HCT116 (cell line): Measurements from ENCODE around the gene SORCS2. TPM values are rescaled to one million over a fixed set of nuclear protein-coding genes. Genes with fewer than 3 reads are reported as not detected.

Experiments
- ATAC-seq: fragments of 200-7000 bp; cut with Tn5 transposase; 2 replicates; pipeline ENCODE4 v1.9.1; 2020; ENCODE audit warnings: mild to moderate bottlenecking, moderate library complexity
- BruUV-seq: library from RNA; stranded (reverse); fragments of 400-500 nt; replicated peaks from 2 replicates; lab custom pipeline; 2021; lab: Mats Ljungman, UMichigan
- CTCF ChIA-PET: fragments of 300-600 bp; sonication (Branson Sonifier 250); formaldehyde crosslinking; loops from one replicate; lab custom pipeline; 2021; ENCODE audit warnings: antibody characterized with exemption; lab: Charles Lee
- POLR2A ChIA-PET: fragments of 300-600, 350-600 bp; sonication (Branson Sonifier 250); formaldehyde crosslinking; loops from one replicate; lab custom pipeline; 2021; ENCODE audit warnings: antibody characterized with exemption; lab: Charles Lee
- RAD21 ChIA-PET, 2 experiments: fragments of 300-600 bp; sonication (Branson Sonifier 250); formaldehyde crosslinking; loops; one replicate each; lab custom pipeline; 2023; ENCODE audit warnings: low total read pairs in 2 of 2; ENCODE audit not compliant: uncharacterized antibody in 2 of 2, unreplicated experiment in 2 of 2, low non-redundant PET in 1 of 2; lab: Charles Lee
- DNase-seq: peaks from one replicate; pipeline ENCODE4 v3.0.0-alpha.2; 2010; ENCODE audit warnings: low read depth, low spot score
- H2AFZ ChIP-seq: fragments of 200-600 bp; shearing (Covaris generic), sonication (generic); 2 replicates; pipeline ENCODE4 v1.6.1; 2017; ENCODE audit warnings: low read depth, mixed run types, mixed read lengths, antibody characterized with exemption, low read length; ENCODE audit not compliant: poor library complexity, severe bottlenecking
- H3K27ac ChIP-seq: 2 replicates; pipeline ENCODE4 v1.5.1; 2012; ENCODE audit warnings: low read depth, low read length
- H3K27me3 ChIP-seq: fragments of 200-600 bp; sonication (generic); 2 replicates; pipeline ENCODE4 v1.6.1; 2016; ENCODE audit warnings: mixed run types, low read length, mixed read lengths; ENCODE audit not compliant: insufficient read depth
- H3K36me3 ChIP-seq, 2 experiments: fragments of 200-500 bp in 1 of 2; fragments of 200-600 bp in 1 of 2; sonication (Bioruptor generic) in 1 of 2; sonication (generic) in 1 of 2; 2 replicates each; pipeline versions ENCODE4 v1.5.1 to v1.6.1; 2014 to 2016; ENCODE audit warnings: low read length in 2 of 2, inconsistent platforms in 1 of 2, mixed read lengths in 1 of 2, mixed run types in 1 of 2; ENCODE audit not compliant: insufficient read depth in 2 of 2, control insufficient read depth in 1 of 2
- H3K4me1 ChIP-seq, 2 experiments: fragments of 200-600 bp in 1 of 2; sonication (generic) in 1 of 2; 2 replicates each; pipeline versions ENCODE4 v1.5.1 to v1.6.1; 2012 to 2017; ENCODE audit warnings: low read length in 2 of 2, inconsistent platforms in 1 of 2, mild to moderate bottlenecking in 1 of 2, mixed read lengths in 1 of 2, mixed run types in 1 of 2, moderate library complexity in 1 of 2; ENCODE audit not compliant: insufficient read depth in 2 of 2, control insufficient read depth in 1 of 2
- H3K4me2 ChIP-seq: fragments of 200-600 bp; sonication (generic); 2 replicates; pipeline ENCODE4 v1.6.1; 2017; ENCODE audit warnings: mixed run types, low read length, mixed read lengths
- H3K4me3 ChIP-seq, 2 experiments: fragments of 200-600 bp in 1 of 2; sonication (generic) in 1 of 2; replicated peaks in 1 of 2; 2 replicates each; pipeline ENCODE4 v1.5.1; 2011 to 2016; ENCODE audit warnings: low read length in 2 of 2, control low read depth in 1 of 2, low read depth in 1 of 2, mild to moderate bottlenecking in 1 of 2, mixed read lengths in 1 of 2, mixed run types in 1 of 2
- H3K79me2 ChIP-seq: fragments of 200-600 bp; sonication (generic); 2 replicates; pipeline ENCODE4 v1.6.1; 2017; ENCODE audit warnings: mild to moderate bottlenecking, mixed run types, low read length, moderate library complexity, mixed read lengths; ENCODE audit not compliant: insufficient read depth
- H3K9ac ChIP-seq: fragments of 200-600 bp; sonication (generic); 2 replicates; pipeline ENCODE4 v1.6.1; 2016; ENCODE audit warnings: low read length, mixed read lengths
- H3K9me2 ChIP-seq: fragments of 200-600 bp; sonication (generic), shearing (Covaris generic); 2 replicates; pipeline ENCODE4 v1.6.1; 2017; ENCODE audit warnings: mixed run types, mild to moderate bottlenecking, moderate library complexity; ENCODE audit not compliant: insufficient read depth
- H3K9me3 ChIP-seq, 2 experiments: fragments of 200-500 bp in 1 of 2; fragments of 200-600 bp in 1 of 2; sonication (Bioruptor generic) in 1 of 2; sonication (generic) in 1 of 2; 2 replicates each; pipeline ENCODE4 v1.6.1; 2014 to 2017; ENCODE audit warnings: low read length in 2 of 2, mixed read lengths in 2 of 2, inconsistent platforms in 1 of 2, low read depth in 1 of 2, mild to moderate bottlenecking in 1 of 2, mixed run types in 1 of 2, moderate library complexity in 1 of 2; ENCODE audit not compliant: control insufficient read depth in 1 of 2, insufficient read depth in 1 of 2
- H4K20me1 ChIP-seq: fragments of 200-600 bp; sonication (generic), shearing (Covaris generic); 2 replicates; pipeline ENCODE4 v1.6.1; 2017; ENCODE audit warnings: mixed run types, mild to moderate bottlenecking, moderate library complexity; ENCODE audit not compliant: insufficient read depth
- CEBPB ChIP-seq: IDR thresholded peaks from 2 replicates; pipeline ENCODE4 v1.6.1; 2012; ENCODE audit warnings: low read depth
- EGR1 ChIP-seq: IDR thresholded peaks from 2 replicates; pipeline ENCODE4 v1.6.1; 2012; ENCODE audit warnings: low read depth
- ELF1 ChIP-seq: IDR thresholded peaks from 2 replicates; pipeline ENCODE4 v1.6.1; 2012; ENCODE audit warnings: low read depth, borderline replicate concordance
- EZH2phosphoT487 ChIP-seq: fragments of 200-600 bp; IDR thresholded peaks from 2 replicates; pipeline ENCODE4 v1.6.1; 2018; ENCODE audit warnings: antibody characterized with exemption, borderline replicate concordance
- REST ChIP-seq: IDR thresholded peaks from 2 replicates; pipeline ENCODE4 v1.6.1; 2012; ENCODE audit warnings: low read depth
- SIN3A ChIP-seq: IDR thresholded peaks from 2 replicates; pipeline ENCODE4 v1.6.1; 2012; ENCODE audit warnings: low read depth
- SP1 ChIP-seq: IDR thresholded peaks from 2 replicates; pipeline ENCODE4 v1.6.1; 2012; ENCODE audit warnings: low read depth
- TCF7L2 ChIP-seq: IDR thresholded peaks from 2 replicates; pipeline ENCODE4 v1.7.0; 2011; ENCODE audit warnings: borderline replicate concordance, inconsistent platforms; ENCODE audit not compliant: insufficient read depth, insufficient read length; ENCODE audit errors: extremely low read depth
- ZNF274 ChIP-seq: fragments of 200-500 bp; sonication (Bioruptor generic); IDR thresholded peaks from 2 replicates; pipeline ENCODE4 v1.6.1; 2014; ENCODE audit warnings: mild to moderate bottlenecking, low read depth, low read length, inconsistent platforms
- intact Hi-C: fragments of 100-400 bp; cut with micrococcal nuclease; formaldehyde crosslinking; loops from 2 replicates; pipeline ENCODE4 v1.10.0; 2022
- total RNA-seq: library from RNA; stranded (reverse); gene quantifications from one replicate; pipeline ENCODE4 v1.2.1, GENCODE V29; 2021; ENCODE audit not compliant: unreplicated experiment
- TF ChIP-seq, protein P1 (sequence below), 3 experiments: fragments of 200-600 bp in 1 of 3; sonication (generic) in 1 of 3; IDR thresholded peaks in 2 of 3; conservative IDR thresholded peaks in 1 of 3; 2 replicates each; pipeline ENCODE4 v1.5.1; 2012 to 2017; ENCODE audit warnings: low read depth in 2 of 3, low read length in 2 of 3, antibody characterized with exemption in 1 of 3, borderline replicate concordance in 1 of 3, control low read depth in 1 of 3, mild to moderate bottlenecking in 1 of 3, mixed read lengths in 1 of 3, mixed run types in 1 of 3, moderate library complexity in 1 of 3; ENCODE audit not compliant: insufficient read depth in 1 of 3

SORCS2 gene
- total RNA-seq, 1 experiment from 2014 or later: 0.37 TPM

- no TSS peak for BruUV-seq
- DNase-seq (no peak), ATAC-seq (no peak)
- H4K20me1 ChIP-seq: no peaks in the 10 kb centered on the region
- intact Hi-C loops: no loop called here
- no peak overlapping the region for H3K4me2 ChIP-seq
- ChIA-PET POLR2A (no interaction called here), RAD21 (no interaction called here), CTCF (no interaction called here)
- TF ChIP-seq REST: no peak
- TF ChIP-seq SIN3A: no peak
- no peak for TF ChIP-seq SP1
- no peak for TF ChIP-seq CEBPB
- TF ChIP-seq, protein P1, sequence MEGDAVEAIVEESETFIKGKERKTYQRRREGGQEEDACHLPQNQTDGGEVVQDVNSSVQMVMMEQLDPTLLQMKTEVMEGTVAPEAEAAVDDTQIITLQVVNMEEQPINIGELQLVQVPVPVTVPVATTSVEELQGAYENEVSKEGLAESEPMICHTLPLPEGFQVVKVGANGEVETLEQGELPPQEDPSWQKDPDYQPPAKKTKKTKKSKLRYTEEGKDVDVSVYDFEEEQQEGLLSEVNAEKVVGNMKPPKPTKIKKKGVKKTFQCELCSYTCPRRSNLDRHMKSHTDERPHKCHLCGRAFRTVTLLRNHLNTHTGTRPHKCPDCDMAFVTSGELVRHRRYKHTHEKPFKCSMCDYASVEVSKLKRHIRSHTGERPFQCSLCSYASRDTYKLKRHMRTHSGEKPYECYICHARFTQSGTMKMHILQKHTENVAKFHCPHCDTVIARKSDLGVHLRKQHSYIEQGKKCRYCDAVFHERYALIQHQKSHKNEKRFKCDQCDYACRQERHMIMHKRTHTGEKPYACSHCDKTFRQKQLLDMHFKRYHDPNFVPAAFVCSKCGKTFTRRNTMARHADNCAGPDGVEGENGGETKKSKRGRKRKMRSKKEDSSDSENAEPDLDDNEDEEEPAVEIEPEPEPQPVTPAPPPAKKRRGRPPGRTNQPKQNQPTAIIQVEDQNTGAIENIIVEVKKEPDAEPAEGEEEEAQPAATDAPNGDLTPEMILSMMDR (IDR thresholded peaks at IDR 0.05 in 2 of 3, conservative IDR thresholded peaks at IDR 0.05 in 1 of 3; ENCODE audit: borderline replicate concordance in 1 of 3, insufficient read depth in 1 of 3, low read depth in 2 of 3, low read length in 2 of 3): no peak
- no peak for TF ChIP-seq EGR1
- TF ChIP-seq ZNF274: no peak
- TF ChIP-seq ELF1: no peak
- TF ChIP-seq EZH2phosphoT487: no peak
- no peak for TF ChIP-seq TCF7L2
- H3K9me3 ChIP-seq: no peaks in the 10 kb centered on the region
- no peaks in the 10 kb centered on the region for H3K27me3 ChIP-seq
- no peak overlapping the region for H3K27ac ChIP-seq
- H3K9me2 ChIP-seq: no peaks in the 10 kb centered on the region
- no peaks in the 10 kb centered on the region for H3K36me3 ChIP-seq
- no peak overlapping the region for H2AFZ ChIP-seq
- H3K79me2 ChIP-seq: no peaks in the 10 kb centered on the region
- H3K4me1 ChIP-seq: peaks cover 34 to 45% of the 10 kb centered on the region in 2 experiments
- no peak overlapping the region for H3K9ac ChIP-seq
- H3K4me3 ChIP-seq: no peak overlapping the region
Observed at GRCh38 chr4:7433376-7434140, 241.2 kb downstream of the SORCS2 start.
